GM18502 (cell line): ENCODE results near the gene ZNF790.
A peak's percentile ranks its signal among the peaks of the same experiment; 100 is the strongest.
"Not testable (repeated sequence)": the region's sequence is repeated elsewhere in the genome, so short reads cannot be mapped to it uniquely, and the experiment has no call there.

Source experiments
- ATAC-seq: cut with Tn5 transposase; IDR thresholded peaks from one replicate; pipeline ENCODE4 v1.9.1; 2021; ENCODE audit warnings: mild to moderate bottlenecking; ENCODE audit not compliant: unreplicated experiment, poor library complexity

ZNF790 gene

GRCh38 chr19:36837906-36838783, at the start of gene ZNF790:
Gene ZNF790, minus strand, starts transcription at chr19:36838387. Its CDS starts 12,768 bp downstream, at chr19:36825619.
- peak; percentile 89 for ATAC-seq

DNA sequence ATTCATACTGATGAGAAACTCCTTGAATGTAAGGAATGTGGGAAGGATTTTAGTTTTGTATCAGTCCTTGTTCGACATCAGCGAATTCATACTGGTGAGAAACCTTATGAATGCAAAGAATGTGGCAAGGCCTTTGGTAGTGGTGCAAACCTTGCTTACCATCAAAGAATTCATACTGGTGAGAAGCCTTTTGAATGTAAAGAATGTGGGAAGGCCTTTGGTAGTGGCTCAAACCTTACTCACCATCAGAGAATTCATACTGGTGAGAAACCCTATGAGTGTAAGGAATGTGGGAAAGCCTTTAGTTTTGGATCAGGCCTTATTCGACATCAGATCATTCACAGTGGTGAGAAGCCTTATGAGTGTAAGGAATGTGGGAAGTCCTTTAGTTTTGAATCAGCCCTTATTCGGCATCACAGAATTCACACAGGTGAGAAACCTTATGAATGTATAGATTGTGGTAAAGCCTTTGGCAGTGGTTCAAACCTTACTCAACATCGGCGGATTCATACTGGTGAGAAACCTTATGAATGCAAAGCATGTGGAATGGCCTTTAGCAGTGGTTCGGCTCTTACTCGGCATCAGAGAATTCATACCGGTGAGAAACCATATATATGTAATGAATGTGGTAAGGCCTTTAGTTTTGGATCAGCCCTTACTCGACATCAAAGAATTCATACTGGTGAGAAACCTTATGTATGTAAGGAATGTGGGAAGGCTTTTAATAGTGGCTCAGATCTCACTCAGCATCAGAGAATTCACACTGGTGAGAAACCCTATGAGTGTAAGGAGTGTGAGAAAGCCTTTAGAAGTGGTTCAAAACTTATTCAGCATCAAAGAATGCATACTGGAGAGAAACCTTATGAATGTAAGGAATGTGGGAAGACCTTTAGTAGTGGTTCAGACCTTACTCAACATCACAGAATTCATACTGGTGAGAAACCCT, 39.1 kb upstream of the ZNF790 start:
- no peak for ATAC-seq

DNA sequence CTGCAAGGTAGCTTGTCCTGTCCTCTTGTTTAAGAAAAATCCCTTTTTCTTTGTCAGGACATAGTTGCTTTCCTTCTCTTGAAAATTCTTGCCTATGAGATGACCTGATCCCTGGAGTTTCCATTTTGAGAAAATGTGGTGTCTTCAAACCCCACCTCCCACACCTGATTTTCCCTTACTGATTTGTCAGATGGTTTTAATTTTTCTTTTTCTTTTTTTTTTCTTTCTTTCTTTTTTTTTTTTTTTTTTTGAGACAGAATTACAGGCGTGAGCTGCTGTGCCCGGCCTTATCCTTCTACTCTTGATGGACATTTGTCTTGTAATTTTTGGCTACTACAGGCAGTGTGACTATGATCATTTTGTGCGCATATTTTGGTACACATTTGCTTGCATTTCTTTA, 13.7 kb upstream of the ZNF790 start:
- no peak for ATAC-seq

DNA sequence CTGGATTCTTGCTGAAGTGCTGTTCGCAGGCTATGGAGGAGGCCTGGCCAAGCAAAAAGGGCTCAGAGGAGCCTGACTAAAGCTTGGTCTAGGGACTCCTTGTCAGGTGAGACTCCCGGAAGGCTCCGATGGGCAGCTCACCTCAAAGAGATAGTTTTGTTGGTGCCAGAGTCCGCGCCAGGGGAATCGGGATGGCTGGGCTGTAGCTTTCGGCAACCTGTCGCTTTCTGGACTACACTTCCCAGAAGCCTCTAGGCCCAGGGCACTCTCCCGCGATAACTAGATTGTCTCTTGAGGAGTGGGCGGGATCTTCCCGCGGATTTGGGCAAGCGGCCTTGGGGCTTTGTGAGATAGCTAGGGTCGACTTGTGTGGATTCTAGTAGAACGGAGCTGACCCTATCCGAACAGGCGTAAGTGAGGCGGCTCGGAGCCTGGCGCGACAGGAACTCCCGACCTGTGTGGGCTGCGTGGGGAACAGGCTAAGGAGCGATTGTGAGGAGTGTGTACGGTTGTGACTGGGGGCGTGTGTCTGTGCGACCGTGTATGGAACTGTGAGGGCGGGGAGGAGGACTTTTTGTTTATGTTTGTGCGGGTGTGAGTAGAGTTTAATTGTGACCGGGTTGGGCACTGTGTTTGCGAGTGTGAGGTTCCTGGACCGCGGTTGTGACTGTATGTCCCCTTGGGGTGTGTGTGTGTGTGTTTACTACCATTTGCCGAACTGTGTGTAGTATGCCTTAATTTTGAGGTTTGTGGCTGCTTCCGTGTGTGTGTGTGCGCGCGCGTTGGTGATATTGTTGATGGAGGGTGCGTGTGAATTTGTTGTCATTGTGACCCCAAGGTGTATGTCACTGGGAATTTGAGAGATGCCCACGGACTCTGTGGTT, 12.6 kb upstream of the ZNF790 start, which contains the start of gene ZNF345:
Gene ZNF345, plus strand, starts transcription at position 318 of the 884 bp plus-strand sequence. CDS start 25,955 bp downstream, outside the sequence.
- ATAC-seq = peak; percentile 88

DNA sequence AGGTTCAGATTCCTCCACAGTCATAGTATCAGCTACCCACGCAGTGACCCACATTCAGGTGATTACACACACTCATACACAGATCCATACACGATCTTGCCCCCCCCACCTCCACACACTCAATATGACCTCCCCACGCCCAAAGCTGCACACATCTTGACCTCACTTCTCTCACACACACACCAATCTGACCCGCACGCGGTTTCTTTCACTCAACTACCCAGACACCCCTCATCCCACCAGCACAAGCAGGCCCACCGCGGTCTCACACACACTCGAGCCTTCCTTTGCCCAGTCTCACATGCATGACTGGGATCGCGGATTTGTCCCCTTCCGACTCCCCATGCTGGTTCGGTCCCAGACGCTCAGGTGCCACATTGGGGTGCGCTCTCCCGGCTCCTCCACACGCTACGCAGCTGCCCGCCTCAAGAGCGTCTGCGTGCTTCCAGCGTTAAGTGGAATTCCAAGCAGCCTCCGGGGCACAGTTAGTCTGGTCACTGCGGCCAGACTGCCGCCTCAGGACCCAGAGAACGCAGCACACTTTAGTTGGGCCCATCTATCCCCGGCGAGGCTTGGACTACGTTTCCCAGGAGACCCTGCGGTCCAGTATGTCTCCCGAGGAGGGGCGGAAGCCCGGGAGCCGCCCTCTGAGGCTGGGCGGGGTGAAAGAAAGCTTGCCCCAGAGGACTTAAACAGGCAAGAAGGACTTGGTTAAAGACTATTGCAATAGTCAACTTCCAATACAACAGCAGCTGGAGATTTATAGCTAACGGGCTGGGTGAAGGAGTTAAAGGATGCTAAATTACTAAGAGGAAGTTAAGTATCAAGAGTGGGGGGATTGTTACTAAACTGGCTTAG, 11.7 kb upstream of the ZNF790 start:
- ATAC-seq = peak; percentile 81

- ATAC-seq = no peak
Observed at GRCh38 chr19:36847968-36848367, 9.8 kb upstream of the ZNF790 start.

GRCh38 chr19:36838784-36839324, 667 bp upstream of the ZNF790 start:
- no peak for ATAC-seq

DNA sequence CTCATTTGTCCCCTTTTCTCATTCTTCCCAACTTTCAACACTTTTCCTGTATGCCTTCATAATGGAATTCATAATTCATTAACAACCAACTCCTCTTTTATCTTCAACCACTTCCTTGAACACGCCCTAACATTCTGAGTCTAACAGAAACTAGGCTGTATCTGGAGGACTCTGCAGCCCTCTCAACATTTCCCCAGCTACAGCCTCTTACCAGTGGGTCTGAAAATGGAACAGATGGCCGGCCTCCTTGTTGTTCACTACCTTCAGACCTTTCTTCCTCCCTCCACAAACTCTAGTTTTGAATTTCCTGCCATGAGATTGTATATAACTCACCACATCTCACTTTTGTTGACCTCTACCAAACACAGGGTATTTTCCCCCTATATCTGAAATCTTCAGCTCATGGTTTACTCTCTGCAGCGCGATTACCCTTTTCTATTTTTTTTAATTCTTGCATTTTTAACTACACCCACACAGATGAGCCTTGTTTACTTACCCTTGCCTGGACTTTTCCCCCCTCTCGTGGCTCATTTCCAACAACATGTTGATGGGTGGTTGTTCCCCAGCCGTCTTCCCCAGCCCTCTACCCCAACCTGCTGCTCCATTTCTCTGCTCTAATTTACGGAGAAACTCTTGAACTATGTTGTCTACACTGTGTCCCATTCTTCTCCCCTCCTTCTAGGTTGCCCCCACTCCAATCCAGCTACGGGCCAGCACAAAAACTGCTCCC, 846 bp downstream of the ZNF790 start:
- ATAC-seq = peak; percentile 13

DNA sequence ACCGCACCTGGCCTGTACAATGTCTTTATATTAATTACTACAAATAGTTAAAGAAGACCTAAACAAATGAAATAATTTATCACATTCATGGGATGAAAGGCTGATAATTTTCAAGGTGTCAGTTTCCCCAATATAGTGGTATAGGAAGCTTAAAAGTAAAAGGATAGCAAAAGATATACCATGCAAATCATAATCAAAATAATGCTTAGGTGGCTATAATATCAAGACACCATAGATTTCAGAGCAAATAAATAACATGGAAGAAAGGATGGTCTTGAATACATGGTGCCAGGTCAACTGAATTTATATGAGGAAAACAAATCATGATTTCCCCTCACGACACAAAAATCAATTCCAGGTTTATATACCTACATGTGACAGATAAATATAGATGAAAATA, 4.8 kb downstream of the ZNF790 start:
- no peak for ATAC-seq

DNA sequence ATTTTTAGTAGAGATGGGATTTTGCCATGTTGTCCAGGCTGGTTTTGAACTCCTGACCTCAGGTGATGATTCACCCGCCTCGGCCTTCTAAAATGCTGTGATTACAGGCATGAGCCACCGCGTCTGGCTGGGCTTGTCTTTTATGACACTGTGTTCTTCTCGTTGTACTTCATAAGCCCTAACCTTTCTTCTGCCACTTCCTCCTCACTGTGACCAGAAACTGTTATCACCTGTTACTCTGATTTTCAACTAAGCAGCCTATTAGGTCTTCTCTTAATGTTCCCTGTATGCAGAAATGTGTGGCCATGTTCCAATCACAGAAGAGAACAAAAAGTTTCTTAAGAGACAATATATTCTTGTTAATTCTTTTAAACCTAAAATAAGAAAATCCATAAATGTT, 16.4 kb downstream of the ZNF790 start:
- no peak for ATAC-seq

GRCh38 chr19:36819130-36819630, 19.0 kb downstream of the ZNF790 start:
- ATAC-seq = no peak

GRCh38 chr19:36807029-36807428, 31.2 kb downstream of the ZNF790 start:
- ATAC-seq = no peak

DNA sequence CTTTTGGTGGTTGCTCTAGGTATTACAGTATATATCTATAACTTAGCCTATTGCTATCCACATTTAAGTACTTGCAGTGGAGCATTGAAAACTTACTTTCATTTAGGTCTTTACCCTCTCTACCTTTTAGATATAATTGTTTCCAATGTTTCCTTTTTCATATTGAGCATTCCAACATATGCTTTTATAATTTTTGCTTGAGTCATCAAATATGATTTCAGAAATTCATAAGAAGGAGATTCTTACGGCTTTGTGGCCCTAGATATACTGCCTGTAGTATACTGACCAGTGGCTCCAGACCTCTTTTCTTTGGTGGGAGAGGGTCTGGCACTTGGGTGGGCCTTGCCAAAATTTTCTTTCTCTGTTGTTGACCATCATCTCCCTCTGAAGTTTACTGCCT, 32.8 kb downstream of the ZNF790 start:
- no peak for ATAC-seq

DNA sequence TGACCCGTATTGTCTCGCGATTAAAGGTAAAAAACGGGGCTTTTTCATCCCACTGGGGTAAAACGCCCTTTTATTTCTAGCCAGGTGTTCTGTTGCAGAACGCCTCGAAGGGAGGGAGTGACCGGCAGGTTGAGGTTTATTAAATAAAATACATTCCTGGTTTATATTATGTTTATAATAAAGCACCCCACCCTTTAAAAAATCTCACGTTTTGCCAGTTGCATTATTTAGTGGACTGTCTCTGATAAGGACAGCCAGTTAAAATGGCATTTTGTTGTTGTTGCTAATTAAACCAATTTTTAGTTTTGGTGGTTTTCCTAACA, 40.4 kb downstream of the ZNF790 start:
- ATAC-seq = no peak

GRCh38 chr19:36796714-36796992, 41.5 kb downstream of the ZNF790 start:
- ATAC-seq = no peak

DNA sequence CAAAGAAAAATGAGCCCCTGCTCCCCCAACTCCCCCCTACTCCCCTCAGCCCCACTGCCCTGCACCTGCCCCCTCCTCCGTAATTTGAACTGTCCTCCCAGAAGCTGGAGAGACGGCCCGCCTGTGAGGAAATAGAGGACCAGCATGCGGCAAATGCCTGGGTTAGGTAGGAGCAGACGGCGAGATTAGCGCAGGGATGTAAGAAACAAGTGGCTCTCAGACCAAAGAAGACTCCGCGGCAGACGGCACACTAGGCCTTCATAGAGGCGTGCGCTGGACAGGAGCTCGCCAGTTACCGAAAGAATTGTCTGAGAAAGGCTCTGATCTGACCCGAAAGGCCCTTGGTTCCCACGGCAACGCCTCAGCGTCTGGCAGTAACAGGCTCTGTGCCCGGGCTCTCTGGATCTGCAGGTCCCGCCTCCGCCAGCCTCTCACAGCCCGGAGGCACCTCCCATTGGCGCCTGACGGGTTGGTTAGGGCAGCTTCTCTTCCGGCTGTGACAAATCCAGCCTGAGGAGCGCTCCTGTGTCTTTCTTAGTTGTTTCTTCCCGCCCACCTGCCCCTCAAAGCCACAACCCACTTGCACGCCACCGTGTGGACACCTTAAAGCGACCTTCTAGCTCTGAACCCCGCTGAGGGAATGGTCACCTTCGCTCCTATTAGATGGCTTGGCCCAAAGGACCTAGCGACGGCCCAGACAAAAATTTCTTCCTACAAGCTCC, 46.6 kb downstream of the ZNF790 start:
- ATAC-seq = not testable (repeated sequence)

- no peak for ATAC-seq
Observed at GRCh38 chr19:36775768-36776167, 62.4 kb downstream of the ZNF790 start.

- ATAC-seq = peak; percentile 22
Observed at GRCh38 chr19:36773223-36773579, 65.0 kb downstream of the ZNF790 start.
